Panc1 (cell line): ENCODE data around the gene SLC7A4. TPM values are rescaled to one million over a fixed set of nuclear protein-coding genes. Genes with fewer than 3 reads are reported as not detected.

Experiments
- ATAC-seq: fragments of 200-7000 bp; cut with Tn5 transposase; 2 replicates; pipeline ENCODE4 v1.9.1; 2020; ENCODE audit warnings: mild to moderate bottlenecking, moderate library complexity
- BruUV-seq: library from RNA; stranded (reverse); fragments of 400-500 nt; replicated peaks from 2 replicates; lab custom pipeline; 2021; lab: Mats Ljungman, UMichigan
- CTCF ChIA-PET: fragments of 300-600 bp; sonication (Branson Sonifier 250); formaldehyde crosslinking; loops from one replicate; lab custom pipeline; 2022; ENCODE audit warnings: antibody characterized with exemption; lab: Charles Lee
- POLR2A ChIA-PET: fragments of 300-600 bp; sonication (Branson Sonifier 250); formaldehyde crosslinking; loops from one replicate; lab custom pipeline; 2022; ENCODE audit warnings: antibody characterized with exemption; lab: Charles Lee
- DNase-seq: peaks from one replicate; pipeline ENCODE4 v3.0.0-alpha.2; 2010; ENCODE audit warnings: low read depth, low spot score
- H3K27ac ChIP-seq: 2 replicates; pipeline ENCODE4 v1.5.1; 2011; ENCODE audit warnings: mild to moderate bottlenecking, low read length, inconsistent platforms
- H3K27me3 ChIP-seq: fragments of 200-500 bp; sonication (Bioruptor generic); 2 replicates; pipeline ENCODE4 v1.6.0; 2014; ENCODE audit warnings: low read length, inconsistent platforms; ENCODE audit not compliant: control insufficient read depth, insufficient read depth
- H3K36me3 ChIP-seq: fragments of 200-500 bp; sonication (Bioruptor generic); 2 replicates; pipeline ENCODE4 v1.5.1; 2014; ENCODE audit warnings: inconsistent platforms, mild to moderate bottlenecking, low read length, moderate library complexity; ENCODE audit not compliant: control insufficient read depth, insufficient read depth
- H3K4me1 ChIP-seq: 2 replicates; pipeline ENCODE4 v1.5.1; 2011; ENCODE audit warnings: inconsistent platforms, mild to moderate bottlenecking, low read length, moderate library complexity; ENCODE audit not compliant: control insufficient read depth, insufficient read depth
- H3K4me3 ChIP-seq, 2 experiments: 2 replicates each; pipeline ENCODE4 v1.5.1; 2011 to 2012; ENCODE audit warnings: low read depth in 2 of 2, low read length in 2 of 2, mild to moderate bottlenecking in 2 of 2, inconsistent platforms in 1 of 2, moderate library complexity in 1 of 2
- H3K9me3 ChIP-seq: fragments of 200-500 bp; sonication (Bioruptor generic); 2 replicates; pipeline ENCODE4 v1.5.1; 2014; ENCODE audit warnings: low read depth, mild to moderate bottlenecking, inconsistent platforms, low read length, moderate library complexity; ENCODE audit not compliant: control insufficient read depth, insufficient read depth
- POLR2AphosphoS5 ChIP-seq: IDR thresholded peaks from 2 replicates; pipeline ENCODE4 v1.6.1; 2012; ENCODE audit warnings: mild to moderate bottlenecking, low read depth, low read length, moderate library complexity
- SIN3A ChIP-seq: IDR thresholded peaks from 2 replicates; pipeline ENCODE4 v1.6.1; 2012; ENCODE audit warnings: low read depth, mild to moderate bottlenecking, low read length, moderate library complexity, borderline replicate concordance; ENCODE audit not compliant: insufficient read depth
- TCF7L2 ChIP-seq: IDR thresholded peaks from 2 replicates; pipeline ENCODE4 v1.6.1; 2011; ENCODE audit warnings: mild to moderate bottlenecking, low read depth, low read length, inconsistent platforms
- in situ Hi-C: cut with HindIII; loops from 2 replicates; pipeline ENCODE4 v1.10.0; 2016; ENCODE audit warnings: low sequenced_read_pairs, low pct_unique_long_range_greater_than_20kb
- intact Hi-C: fragments of 100-400 bp; cut with micrococcal nuclease; formaldehyde crosslinking; loops from one replicate; pipeline ENCODE4 v1.10.0; 2022; ENCODE audit not compliant: unreplicated experiment
- total RNA-seq: library from RNA; stranded (reverse); gene quantifications from one replicate; pipeline ENCODE4 v1.2.1, GENCODE V29; 2021; ENCODE audit not compliant: unreplicated experiment
- TF ChIP-seq, protein P1 (sequence below), 2 experiments: IDR thresholded peaks; 2 replicates each; pipeline ENCODE4 v1.6.1; 2011 to 2012; ENCODE audit warnings: low read depth in 2 of 2, control low read depth in 1 of 2, low read length in 1 of 2, mild to moderate bottlenecking in 1 of 2, moderate library complexity in 1 of 2; ENCODE audit not compliant: insufficient read depth in 1 of 2
- TF ChIP-seq, protein P2 (sequence below): fragments of 450-650 bp; IDR thresholded peaks from 2 replicates; pipeline ENCODE4 v1.5.1; 2017; ENCODE audit warnings: mild to moderate bottlenecking

The SLC7A4 gene
- total RNA-seq, 1 experiment from 2014 or later, result not detected

DNA sequence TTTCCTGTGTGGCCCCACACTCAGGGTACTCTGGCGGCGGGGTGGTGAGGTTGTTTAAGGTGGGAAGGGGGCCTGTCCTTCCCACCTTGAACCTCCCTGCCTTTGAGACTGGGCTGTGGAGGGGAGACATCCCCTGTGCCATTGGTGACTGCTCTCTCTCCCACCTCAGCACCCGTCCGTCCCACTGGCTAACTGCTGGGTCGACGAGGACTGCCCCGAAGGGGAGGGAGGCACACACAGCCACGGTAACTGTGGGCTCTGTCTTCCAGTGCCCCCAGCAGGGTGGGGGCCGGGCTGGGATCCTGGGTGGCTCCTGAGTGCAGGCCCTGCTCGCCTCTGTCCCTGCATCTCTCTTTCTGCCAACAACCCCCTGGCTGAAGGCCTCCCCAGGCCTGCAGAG lies 9.9 kb downstream of the SLC7A4 start:
- no peak overlapping the region for H3K27ac ChIP-seq
- BruUV-seq, result no TSS peak
- ATAC-seq, result no peak
- no peak for TF ChIP-seq SIN3A
- no peak for TF ChIP-seq TCF7L2
- TF ChIP-seq, protein P1, sequence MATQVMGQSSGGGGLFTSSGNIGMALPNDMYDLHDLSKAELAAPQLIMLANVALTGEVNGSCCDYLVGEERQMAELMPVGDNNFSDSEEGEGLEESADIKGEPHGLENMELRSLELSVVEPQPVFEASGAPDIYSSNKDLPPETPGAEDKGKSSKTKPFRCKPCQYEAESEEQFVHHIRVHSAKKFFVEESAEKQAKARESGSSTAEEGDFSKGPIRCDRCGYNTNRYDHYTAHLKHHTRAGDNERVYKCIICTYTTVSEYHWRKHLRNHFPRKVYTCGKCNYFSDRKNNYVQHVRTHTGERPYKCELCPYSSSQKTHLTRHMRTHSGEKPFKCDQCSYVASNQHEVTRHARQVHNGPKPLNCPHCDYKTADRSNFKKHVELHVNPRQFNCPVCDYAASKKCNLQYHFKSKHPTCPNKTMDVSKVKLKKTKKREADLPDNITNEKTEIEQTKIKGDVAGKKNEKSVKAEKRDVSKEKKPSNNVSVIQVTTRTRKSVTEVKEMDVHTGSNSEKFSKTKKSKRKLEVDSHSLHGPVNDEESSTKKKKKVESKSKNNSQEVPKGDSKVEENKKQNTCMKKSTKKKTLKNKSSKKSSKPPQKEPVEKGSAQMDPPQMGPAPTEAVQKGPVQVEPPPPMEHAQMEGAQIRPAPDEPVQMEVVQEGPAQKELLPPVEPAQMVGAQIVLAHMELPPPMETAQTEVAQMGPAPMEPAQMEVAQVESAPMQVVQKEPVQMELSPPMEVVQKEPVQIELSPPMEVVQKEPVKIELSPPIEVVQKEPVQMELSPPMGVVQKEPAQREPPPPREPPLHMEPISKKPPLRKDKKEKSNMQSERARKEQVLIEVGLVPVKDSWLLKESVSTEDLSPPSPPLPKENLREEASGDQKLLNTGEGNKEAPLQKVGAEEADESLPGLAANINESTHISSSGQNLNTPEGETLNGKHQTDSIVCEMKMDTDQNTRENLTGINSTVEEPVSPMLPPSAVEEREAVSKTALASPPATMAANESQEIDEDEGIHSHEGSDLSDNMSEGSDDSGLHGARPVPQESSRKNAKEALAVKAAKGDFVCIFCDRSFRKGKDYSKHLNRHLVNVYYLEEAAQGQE (IDR thresholded peaks at IDR 0.05; ENCODE audit: insufficient read depth in 1 of 2, low read depth in 2 of 2, low read length in 1 of 2), result no peak
- TF ChIP-seq, protein P2, sequence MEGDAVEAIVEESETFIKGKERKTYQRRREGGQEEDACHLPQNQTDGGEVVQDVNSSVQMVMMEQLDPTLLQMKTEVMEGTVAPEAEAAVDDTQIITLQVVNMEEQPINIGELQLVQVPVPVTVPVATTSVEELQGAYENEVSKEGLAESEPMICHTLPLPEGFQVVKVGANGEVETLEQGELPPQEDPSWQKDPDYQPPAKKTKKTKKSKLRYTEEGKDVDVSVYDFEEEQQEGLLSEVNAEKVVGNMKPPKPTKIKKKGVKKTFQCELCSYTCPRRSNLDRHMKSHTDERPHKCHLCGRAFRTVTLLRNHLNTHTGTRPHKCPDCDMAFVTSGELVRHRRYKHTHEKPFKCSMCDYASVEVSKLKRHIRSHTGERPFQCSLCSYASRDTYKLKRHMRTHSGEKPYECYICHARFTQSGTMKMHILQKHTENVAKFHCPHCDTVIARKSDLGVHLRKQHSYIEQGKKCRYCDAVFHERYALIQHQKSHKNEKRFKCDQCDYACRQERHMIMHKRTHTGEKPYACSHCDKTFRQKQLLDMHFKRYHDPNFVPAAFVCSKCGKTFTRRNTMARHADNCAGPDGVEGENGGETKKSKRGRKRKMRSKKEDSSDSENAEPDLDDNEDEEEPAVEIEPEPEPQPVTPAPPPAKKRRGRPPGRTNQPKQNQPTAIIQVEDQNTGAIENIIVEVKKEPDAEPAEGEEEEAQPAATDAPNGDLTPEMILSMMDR, result no peak
- no peak for TF ChIP-seq POLR2AphosphoS5
- H3K4me1 ChIP-seq, result no peaks in the 10 kb centered on the region
- DNase-seq, result no peak
- ChIA-PET POLR2A (no interaction called here), CTCF (no interaction called here)
- H3K9me3 ChIP-seq, result no peaks in the 10 kb centered on the region
- no peaks in the 10 kb centered on the region for H3K27me3 ChIP-seq
- in situ Hi-C loops, result no loop called here
- H3K4me3 ChIP-seq, result no peak overlapping the region
- no peaks in the 10 kb centered on the region for H3K36me3 ChIP-seq
- intact Hi-C loops, result no loop called here

DNA sequence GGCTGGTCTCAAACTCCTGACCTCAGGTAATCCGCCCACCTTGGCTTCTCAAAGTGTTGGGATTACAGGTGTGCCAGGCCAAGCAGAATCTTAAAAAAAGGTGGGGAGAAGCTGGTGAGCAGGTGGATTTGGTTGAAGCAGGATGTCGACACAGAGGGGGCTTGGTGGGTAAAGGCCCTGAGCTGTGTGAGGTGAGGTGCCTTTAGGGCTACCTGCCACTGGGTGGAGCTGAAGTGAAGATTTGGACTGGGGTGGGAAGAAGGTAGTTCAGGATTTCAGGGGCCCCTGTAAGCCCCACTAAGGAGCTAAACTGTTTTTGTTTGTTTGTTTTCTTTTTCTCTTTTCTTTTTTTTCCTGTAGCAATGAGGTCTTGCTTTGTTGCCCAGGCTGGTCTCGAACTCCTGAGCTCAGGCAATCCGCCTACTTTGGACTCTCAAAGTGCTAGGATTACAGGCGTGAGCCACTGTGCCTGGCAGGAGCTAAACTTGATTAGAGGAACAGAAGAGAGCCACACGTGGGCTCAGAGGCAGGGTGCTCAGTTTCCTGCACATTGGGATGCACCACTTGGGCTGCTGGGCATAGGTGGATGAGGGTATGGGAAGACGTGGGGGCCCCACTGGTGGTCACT lies 11.4 kb downstream of the SLC7A4 start:
- intact Hi-C loops (no loop called here), in situ Hi-C loops (no loop called here)
- no peak for DNase-seq

More for the DNA sequence above, 11.4 kb downstream of the SLC7A4 start:
- Histone ChIP-seq H3K36me3 (no peaks in the 10 kb centered on the region), H3K9me3 (no peaks in the 10 kb centered on the region), H3K4me1 (no peaks in the 10 kb centered on the region), H3K27me3 (no peaks in the 10 kb centered on the region), H3K27ac (no peak overlapping the region), H3K4me3 (no peak overlapping the region)
- TF ChIP-seq SIN3A, result no peak
- no peak for TF ChIP-seq POLR2AphosphoS5
- TF ChIP-seq, protein P2, result no peak
- TF ChIP-seq, protein P1 (IDR thresholded peaks at IDR 0.05; ENCODE audit: insufficient read depth in 1 of 2, low read depth in 2 of 2, low read length in 1 of 2), result no peak
- no peak for TF ChIP-seq TCF7L2
- BruUV-seq, result no TSS peak
- ChIA-PET POLR2A (interaction anchor here (0.6 kb wide), 1 partner anchor 10 kb away, joined by 3 read pairs; no protein-coding TSS in a partner anchor), CTCF (no interaction called here)
- ATAC-seq, result no peak; the same call in 1 of the 2 replicates
